Keratinocyte (primary cell): ENCODE measurements around the gene ANO3.

Source experiments
- EZH2 ChIP-seq: IDR thresholded peaks from one replicate; pipeline ENCODE4 v1.6.1; 2012; ENCODE audit warnings: inconsistent platforms, mild to moderate bottlenecking, low read length, moderate library complexity
- TF ChIP-seq, protein P1 (sequence below), 3 experiments: IDR thresholded peaks in 1 of 3; conservative IDR thresholded peaks in 1 of 3; optimal IDR thresholded peaks in 1 of 3; 2 replicates in 2 of 3; 3 replicates in 1 of 3; pipeline versions ENCODE3 to v1.5.1; 2011; ENCODE audit warnings: low read length in 3 of 3, mild to moderate bottlenecking in 3 of 3, moderate library complexity in 2 of 3, control low read depth in 1 of 3, inconsistent platforms in 1 of 3; ENCODE audit not compliant: insufficient read depth in 2 of 3; ENCODE audit errors: extremely low read depth in 1 of 3

DNA sequence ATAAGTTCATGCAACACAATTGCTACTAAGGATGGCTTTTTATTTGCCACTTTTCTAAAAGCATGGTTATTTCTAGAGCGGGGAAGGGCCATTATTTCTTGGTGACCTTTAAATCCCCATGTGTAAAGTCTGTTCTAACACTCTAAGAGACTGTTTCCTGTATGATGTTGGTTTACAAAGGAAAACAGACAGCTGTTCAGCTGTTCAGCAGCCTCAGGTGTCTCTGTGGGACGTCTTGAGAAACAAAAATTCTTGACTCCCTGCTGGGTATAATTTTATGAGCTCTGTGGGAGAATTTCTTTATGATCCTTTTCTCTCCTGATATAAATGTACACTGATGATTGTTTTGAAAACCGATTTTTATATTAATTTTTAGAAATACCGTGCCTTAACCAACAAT lies 226.3 kb downstream of the ANO3 start:
- TF ChIP-seq EZH2: no peak
- TF ChIP-seq, protein P1, sequence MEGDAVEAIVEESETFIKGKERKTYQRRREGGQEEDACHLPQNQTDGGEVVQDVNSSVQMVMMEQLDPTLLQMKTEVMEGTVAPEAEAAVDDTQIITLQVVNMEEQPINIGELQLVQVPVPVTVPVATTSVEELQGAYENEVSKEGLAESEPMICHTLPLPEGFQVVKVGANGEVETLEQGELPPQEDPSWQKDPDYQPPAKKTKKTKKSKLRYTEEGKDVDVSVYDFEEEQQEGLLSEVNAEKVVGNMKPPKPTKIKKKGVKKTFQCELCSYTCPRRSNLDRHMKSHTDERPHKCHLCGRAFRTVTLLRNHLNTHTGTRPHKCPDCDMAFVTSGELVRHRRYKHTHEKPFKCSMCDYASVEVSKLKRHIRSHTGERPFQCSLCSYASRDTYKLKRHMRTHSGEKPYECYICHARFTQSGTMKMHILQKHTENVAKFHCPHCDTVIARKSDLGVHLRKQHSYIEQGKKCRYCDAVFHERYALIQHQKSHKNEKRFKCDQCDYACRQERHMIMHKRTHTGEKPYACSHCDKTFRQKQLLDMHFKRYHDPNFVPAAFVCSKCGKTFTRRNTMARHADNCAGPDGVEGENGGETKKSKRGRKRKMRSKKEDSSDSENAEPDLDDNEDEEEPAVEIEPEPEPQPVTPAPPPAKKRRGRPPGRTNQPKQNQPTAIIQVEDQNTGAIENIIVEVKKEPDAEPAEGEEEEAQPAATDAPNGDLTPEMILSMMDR (optimal IDR thresholded peaks at IDR 0.05 in 1 of 3, IDR thresholded peaks at IDR 0.05 in 1 of 3, conservative IDR thresholded peaks at IDR 0.05 in 1 of 3; ENCODE audit: extremely low read depth in 1 of 3, insufficient read depth in 2 of 3, low read length in 3 of 3): no peak
